Measurements from ENCODE around the gene MRPL57.
"Not testable (repeated sequence)": the region's sequence is repeated elsewhere in the genome, so short reads cannot be mapped to it uniquely, and the experiment has no call there.

MRPL57 gene

GRCh38 chr13:21197606-21198225 lies 21.3 kb downstream of the MRPL57 start:
- DNase-seq (ENCODE audit: low read depth): not testable (repeated sequence)

- DNase-seq (ENCODE audit: low read depth): not testable (repeated sequence)
These were observed 21.9 kb downstream of the MRPL57 start for GRCh38 chr13:21198391-21198790.

DNA sequence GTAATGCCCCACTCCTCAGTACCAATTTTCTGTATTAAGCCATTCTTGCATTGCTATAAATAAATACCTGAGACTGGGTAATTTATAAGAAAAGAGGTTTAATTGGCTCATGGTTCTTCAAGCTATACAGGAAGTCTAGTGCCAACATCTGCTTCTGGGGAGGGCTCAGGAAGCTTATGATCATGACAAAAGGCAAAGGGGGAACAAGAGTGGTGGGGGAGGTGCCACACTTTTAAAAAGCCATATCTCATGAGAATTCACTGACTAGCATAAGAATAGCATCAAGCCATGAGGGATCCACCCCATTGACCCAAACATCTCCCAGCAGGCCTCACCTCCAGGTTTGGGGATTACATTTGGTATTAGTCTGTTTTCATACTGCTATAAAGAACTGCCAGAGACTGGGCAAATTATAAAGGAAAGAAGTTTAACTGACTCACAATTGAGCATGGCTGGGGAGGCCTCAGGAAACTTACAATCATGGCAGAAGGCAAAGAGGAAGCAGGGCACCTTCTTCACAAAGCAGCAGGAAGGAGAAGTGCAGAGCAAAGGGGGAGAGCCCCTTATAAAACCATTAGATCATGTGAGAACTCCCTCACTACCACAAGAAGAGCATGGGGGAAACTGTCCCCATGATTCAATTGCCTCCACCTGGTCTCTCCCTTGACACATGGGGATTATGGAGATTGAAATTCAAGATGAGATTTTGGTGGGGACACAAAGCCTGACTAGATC lies 25.2 kb downstream of the MRPL57 start:
- DNase-seq (ENCODE audit: low read depth): not testable (repeated sequence)

DNA sequence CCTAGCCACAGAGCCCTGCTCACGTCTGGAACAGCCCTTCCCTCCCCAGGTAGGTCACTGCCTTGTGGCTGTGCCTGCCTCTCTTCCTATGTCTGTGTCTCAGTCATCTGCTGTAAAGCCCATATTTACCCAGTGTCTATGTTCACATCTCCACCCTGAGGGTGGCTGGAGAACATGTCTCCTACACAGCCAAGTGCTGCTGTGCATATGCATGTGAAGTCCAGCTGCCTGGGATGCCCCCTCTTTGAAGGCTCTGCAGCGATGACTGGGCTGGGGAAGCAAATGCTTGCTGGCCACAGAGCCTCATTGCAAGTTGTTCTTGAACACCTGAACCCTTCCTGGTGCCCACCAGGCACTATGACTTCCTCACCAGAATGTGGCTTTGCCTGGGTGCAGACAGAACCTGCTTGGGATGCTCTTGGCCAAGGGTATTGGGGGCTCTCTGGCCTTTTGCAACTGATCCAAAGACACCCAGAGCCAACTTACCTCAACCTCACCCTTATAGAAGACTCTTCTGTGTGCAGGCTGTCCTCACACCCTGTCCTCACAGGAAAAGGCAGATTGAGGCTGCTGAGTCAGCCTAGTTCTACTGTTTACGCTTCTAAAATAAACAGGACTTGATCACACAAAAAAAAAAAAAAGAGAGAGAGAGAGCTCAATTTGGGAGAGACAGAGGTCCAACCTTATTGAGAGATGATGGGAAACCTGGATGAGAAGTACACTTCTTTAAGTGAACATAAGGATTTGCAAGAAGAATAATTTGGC lies 26.5 kb downstream of the MRPL57 start:
- no peak for DNase-seq (ENCODE audit: low read depth)

- DNase-seq (ENCODE audit: low read depth): no peak
These were observed 32.2 kb downstream of the MRPL57 start for GRCh38 chr13:21208652-21209154.

GRCh38 chr13:21212138-21212775 lies 35.8 kb downstream of the MRPL57 start:
- DNase-seq (ENCODE audit: low read depth): no peak

DNA sequence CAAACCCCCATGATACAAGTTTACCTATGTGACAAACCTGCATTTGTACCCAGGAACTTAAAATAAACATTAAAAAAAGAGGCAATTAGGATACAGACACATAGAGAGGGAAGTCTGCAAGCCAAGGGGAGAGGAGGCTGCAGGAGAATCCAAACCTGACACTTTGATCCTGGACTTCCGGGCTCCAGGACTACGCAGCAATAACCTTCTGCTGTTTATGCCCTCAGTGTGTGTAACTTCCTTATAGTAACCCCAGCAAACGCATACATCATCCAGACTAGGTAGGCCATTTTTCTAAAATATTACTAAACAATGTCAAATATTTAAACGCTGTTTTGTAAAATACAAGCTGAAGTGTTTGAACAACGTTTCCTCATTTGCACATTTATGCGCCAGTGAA lies 39.0 kb downstream of the MRPL57 start:
- DNase-seq (ENCODE audit: low read depth): not testable (repeated sequence)

DNA sequence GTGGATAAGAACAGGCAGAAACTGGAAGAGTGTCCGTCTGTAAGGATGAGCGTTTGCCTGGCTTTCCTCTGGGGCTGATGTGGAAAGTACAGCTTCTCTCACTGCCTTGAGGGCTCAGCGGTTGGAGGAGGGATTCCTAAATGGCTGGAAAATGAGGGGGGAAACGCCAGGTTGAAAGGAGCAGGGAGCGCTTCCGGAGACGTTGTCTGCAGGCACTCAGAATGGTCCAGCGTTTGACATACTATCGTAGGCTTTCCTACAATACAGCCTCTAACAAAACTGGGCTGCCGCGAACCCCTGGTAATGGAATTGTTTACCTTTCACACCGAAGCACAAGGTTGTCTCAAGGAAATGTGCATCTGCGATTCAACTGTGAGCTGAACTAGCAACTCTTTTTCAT lies 39.9 kb downstream of the MRPL57 start:
- no peak for DNase-seq (ENCODE audit: low read depth)

- no peak for DNase-seq (ENCODE audit: low read depth)
These were observed 42.0 kb downstream of the MRPL57 start for GRCh38 chr13:21218351-21219035.

- DNase-seq (ENCODE audit: low read depth): no peak
These were observed 42.6 kb downstream of the MRPL57 start for GRCh38 chr13:21219036-21219381.

- not testable (repeated sequence) for DNase-seq (ENCODE audit: low read depth)
These were observed 43.3 kb downstream of the MRPL57 start for GRCh38 chr13:21219716-21220115.

DNA sequence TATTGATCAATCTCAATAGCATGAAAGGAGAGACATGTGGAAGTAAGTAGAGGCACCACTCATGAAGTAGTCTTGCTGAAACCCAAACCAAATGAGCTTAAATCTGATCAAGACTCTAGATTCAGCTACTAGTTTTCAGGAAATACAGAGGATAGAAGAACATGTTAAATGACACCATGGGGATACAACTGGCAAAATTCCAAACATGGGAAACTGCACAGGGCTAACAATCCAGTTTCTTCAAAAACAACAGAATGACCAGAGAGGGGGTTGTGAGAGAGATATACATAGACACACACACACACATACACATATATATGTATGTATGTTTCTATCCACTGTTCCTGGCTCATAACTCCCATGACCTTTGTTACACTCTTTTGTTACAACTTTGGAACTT lies 44.8 kb downstream of the MRPL57 start:
- DNase-seq (ENCODE audit: low read depth): no peak

DNA sequence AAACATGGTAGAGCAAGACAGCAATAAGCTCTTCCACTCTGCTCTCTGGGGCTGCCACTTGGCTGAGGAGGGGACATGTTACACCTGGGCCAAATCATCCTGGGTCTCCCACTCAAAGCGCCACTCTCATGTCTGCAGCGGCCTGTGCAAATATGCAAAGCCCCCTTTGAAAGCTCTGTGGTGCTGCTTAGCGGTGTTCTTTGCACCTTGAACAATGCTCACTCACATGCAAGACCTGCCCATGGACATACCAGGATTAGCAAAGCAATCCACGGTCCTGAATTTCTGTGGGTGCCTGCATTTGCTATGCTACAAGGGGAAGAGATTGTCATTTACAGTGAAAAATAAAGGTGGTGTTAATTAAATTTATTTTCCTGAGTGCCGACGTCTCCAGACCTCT lies 48.6 kb downstream of the MRPL57 start:
- no peak for DNase-seq (ENCODE audit: low read depth)

DNA sequence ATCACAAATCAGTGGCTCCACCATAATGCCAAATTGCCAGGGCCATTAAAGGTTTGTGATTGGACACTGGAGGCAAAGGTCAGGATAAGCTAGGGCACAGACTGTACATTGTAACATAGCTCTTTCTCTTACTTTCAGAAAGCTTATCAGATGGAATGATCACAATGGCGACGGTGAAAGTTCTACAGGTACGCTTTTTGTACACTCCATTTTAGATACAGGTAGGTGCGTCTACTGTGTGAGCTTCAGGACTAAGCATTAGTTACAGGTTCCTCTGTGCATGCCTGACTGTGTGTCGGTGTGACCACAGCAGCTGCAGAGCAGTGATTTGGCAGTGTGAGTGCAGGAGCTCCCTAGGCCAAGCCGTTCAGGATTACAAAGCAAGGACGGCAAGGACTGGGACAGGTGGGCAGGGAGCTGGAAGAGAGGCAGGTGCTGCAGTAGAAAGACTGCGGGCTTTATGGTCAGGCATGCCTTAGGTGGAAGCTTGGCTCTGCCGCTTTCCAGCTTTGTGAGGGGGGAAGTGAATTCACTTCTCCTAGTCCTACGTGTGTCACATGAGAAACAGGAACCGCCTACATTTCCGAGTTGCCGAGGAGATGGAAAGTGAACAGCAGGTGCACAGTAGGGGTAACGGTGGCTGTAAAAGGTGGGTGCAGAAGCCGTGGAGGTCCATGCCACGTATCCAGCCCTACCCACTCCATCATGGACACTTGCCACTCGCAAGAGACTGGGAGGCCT lies 49.6 kb downstream of the MRPL57 start:
- DNase-seq (ENCODE audit: low read depth): no peak

DNA sequence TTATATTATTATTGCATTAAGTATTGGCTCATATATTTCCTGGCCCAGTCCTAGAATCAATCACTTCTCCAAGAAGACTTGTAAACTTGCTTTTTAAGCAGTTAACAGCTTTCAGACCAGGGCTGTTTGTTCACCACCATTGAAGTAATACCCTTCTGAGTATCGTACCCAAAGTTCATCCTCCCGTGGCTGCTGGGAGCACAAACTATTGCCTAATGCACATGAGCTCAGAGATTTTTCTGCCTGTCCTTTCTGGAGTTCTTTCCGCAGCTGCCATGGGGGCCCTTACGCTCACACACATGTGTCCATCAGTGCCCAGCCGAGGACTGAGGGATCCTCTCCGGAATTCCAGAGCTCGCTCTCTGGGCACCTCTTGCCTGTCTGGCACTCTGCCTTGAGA lies 51.5 kb downstream of the MRPL57 start:
- DNase-seq (ENCODE audit: low read depth): no peak

All from activated T-cell treated with anti-CD3 and anti-CD28 coated beads for 1 hour (primary cell).